NK-92 (cell line): ENCODE data around the gene OR2D2.
"Not testable (repeated sequence)": the region's sequence is repeated elsewhere in the genome, so short reads cannot be mapped to it uniquely, and the experiment has no call there.

Experiments used
- DNase-seq: peaks from one replicate; lab custom pipeline; 2025; ENCODE audit not compliant: unreplicated experiment; lab: John Stamatoyannopoulos, UW

The OR2D2 gene

GRCh38 chr11:6882751-6883150 is 9.5 kb downstream of the OR2D2 start:
- no peak for DNase-seq

GRCh38 chr11:6876914-6877313 is 15.4 kb downstream of the OR2D2 start:
- no peak for DNase-seq

GRCh38 chr11:6876325-6876724 is 16.0 kb downstream of the OR2D2 start, which contains the start of gene OR10A4:
TSS of gene OR10A4 (plus strand) at chr11:6876625. CDS start at chr11:6876648, 23 bp downstream.
- DNase-seq = no peak

- no peak for DNase-seq
Observed at GRCh38 chr11:6875761-6876160, 16.5 kb downstream of the OR2D2 start.

- DNase-seq = no peak
Observed at GRCh38 chr11:6871278-6871677, 21.0 kb downstream of the OR2D2 start.

GRCh38 chr11:6864438-6864837 is 27.9 kb downstream of the OR2D2 start:
- DNase-seq = no peak

GRCh38 chr11:6862961-6863360 is 29.3 kb downstream of the OR2D2 start, which contains the start of gene OR10A2:
TSS of gene OR10A2 (plus strand) at chr11:6863057. CDS start at chr11:6869755, 6,698 bp downstream.
- no peak for DNase-seq

GRCh38 chr11:6856871-6857270 is 35.4 kb downstream of the OR2D2 start:
- DNase-seq = no peak

- DNase-seq = no peak
Observed at GRCh38 chr11:6855971-6856541, 36.2 kb downstream of the OR2D2 start.

- DNase-seq = not testable (repeated sequence)
Observed at GRCh38 chr11:6854801-6855200, 37.5 kb downstream of the OR2D2 start.

- DNase-seq = no peak
Observed at GRCh38 chr11:6850526-6850925, 41.8 kb downstream of the OR2D2 start.

GRCh38 chr11:6845383-6845782 is 46.9 kb downstream of the OR2D2 start, which contains the start of gene OR10A5:
TSS of gene OR10A5 (plus strand) at chr11:6845683. CDS start at chr11:6845683, 0 bp downstream.
- DNase-seq = no peak

- DNase-seq = no peak
Observed at GRCh38 chr11:6844356-6844755, 47.9 kb downstream of the OR2D2 start.

GRCh38 chr11:6843670-6844069 is 48.6 kb downstream of the OR2D2 start:
- DNase-seq = no peak

GRCh38 chr11:6841694-6842093 is 50.6 kb downstream of the OR2D2 start:
- no peak for DNase-seq
